Uterus (tissue), 2 donors: ENCODE results near the gene IGHMBP2.

ENCODE experiments used
- POLR2A ChIP-seq, 2 donors: fragments of 450-650 bp; IDR thresholded peaks; one replicate each; pipeline ENCODE4 v1.6.1; 2016; ENCODE audit warnings: antibody characterized with exemption in 2 of 2, mild to moderate bottlenecking in 1 of 2, moderate library complexity in 1 of 2
- TF ChIP-seq, protein P1 (sequence below), 4 experiments: fragments of 200-600 bp in 2 of 4; fragments of 450-650 bp in 2 of 4; sonication (generic) in 2 of 4; IDR thresholded peaks; one replicate each; pipeline ENCODE4 v1.5.1; 2016 to 2019; ENCODE audit warnings: antibody characterized with exemption in 4 of 4, mild to moderate bottlenecking in 2 of 4, moderate library complexity in 1 of 4

DNA sequence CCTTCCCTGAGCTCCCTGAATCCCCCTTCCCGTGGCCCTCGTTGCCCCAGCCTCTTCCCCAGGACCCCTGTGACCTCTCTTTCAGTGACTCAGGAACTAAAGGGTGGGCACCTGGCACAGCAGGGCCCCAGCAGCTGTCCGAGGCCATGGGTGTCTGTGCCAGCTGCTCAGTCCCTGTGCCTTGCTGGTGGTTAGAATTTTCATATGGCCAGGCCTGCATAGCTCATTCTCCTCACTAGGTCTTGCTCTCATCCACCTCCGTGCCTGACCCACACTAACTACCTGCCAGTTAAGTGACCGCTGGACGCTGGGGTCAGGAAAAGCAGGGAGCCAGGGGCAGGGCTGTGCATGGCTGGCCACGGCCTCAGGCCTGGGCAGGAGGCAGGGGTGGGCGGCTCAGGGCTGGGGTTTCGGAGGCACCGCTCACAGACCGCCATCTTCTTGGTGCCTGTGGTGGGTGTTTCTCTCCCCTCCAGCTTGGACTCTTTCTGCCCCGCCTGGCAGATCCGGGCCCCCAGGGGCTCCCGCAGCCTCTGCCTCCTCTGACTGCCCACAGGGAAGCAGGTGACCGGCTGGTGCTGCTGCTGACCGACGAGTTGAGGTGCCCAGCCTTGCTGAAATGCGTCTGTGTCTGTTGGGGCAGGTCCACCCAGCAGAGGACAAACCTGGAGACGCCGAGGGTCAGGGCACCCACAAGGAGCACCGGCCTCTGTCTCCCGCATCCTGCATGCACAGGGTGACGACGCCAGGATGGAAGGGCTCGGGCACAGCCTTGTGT, 56.8 kb downstream of the IGHMBP2 start:
- TF ChIP-seq, protein P1, sequence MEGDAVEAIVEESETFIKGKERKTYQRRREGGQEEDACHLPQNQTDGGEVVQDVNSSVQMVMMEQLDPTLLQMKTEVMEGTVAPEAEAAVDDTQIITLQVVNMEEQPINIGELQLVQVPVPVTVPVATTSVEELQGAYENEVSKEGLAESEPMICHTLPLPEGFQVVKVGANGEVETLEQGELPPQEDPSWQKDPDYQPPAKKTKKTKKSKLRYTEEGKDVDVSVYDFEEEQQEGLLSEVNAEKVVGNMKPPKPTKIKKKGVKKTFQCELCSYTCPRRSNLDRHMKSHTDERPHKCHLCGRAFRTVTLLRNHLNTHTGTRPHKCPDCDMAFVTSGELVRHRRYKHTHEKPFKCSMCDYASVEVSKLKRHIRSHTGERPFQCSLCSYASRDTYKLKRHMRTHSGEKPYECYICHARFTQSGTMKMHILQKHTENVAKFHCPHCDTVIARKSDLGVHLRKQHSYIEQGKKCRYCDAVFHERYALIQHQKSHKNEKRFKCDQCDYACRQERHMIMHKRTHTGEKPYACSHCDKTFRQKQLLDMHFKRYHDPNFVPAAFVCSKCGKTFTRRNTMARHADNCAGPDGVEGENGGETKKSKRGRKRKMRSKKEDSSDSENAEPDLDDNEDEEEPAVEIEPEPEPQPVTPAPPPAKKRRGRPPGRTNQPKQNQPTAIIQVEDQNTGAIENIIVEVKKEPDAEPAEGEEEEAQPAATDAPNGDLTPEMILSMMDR (IDR thresholded peaks at IDR 0.05), result no peak
- TF ChIP-seq POLR2A (IDR thresholded peaks at IDR 0.05), result no peak
